Activated CD4-positive, alpha-beta T cell treated with anti-CD3 and anti-CD28 coated beads, Interleukin-2, amount 50 U/mL, for 16 hours (primary cell): ENCODE results near the gene FAM50A.
"Not testable (repeated sequence)": the region's sequence is repeated elsewhere in the genome, so short reads cannot be mapped to it uniquely, and the experiment has no call there.

Experiments
- DNase-seq: peaks from one replicate; pipeline ENCODE4 v3.0.0-alpha.2; 2020

Gene FAM50A

GRCh38 chrX:154443992-154444754 lies at the start of gene FAM50A:
Gene FAM50A (plus strand): TSS chrX:154444141. CDS start chrX:154444236, 95 bp downstream.
- peak; percentile 70 for DNase-seq

GRCh38 chrX:154396363-154396762 lies 47.6 kb upstream of the FAM50A start:
- not testable (repeated sequence) for DNase-seq

- DNase-seq = peak; percentile 78
Observed at GRCh38 chrX:154396973-154397887, 46.7 kb upstream of the FAM50A start.

GRCh38 chrX:154397888-154398667 lies 45.9 kb upstream of the FAM50A start, which contains the start of gene RPL10:
Gene RPL10 (plus strand): TSS chrX:154398377. CDS start chrX:154398520, 143 bp downstream.
- peak; percentile 95 for DNase-seq

- peak; percentile 82 for DNase-seq
Observed at GRCh38 chrX:154398668-154399526, 45.0 kb upstream of the FAM50A start.

GRCh38 chrX:154399527-154400368 lies 44.2 kb upstream of the FAM50A start:
- peak; percentile 30 for DNase-seq

- DNase-seq = not testable (repeated sequence)
Observed at GRCh38 chrX:154400369-154400817, 43.5 kb upstream of the FAM50A start.

- peak; percentile 44 for DNase-seq
Observed at GRCh38 chrX:154401045-154401799, 42.7 kb upstream of the FAM50A start.

GRCh38 chrX:154401918-154402621 lies 41.9 kb upstream of the FAM50A start:
- DNase-seq = peak; percentile 25

- DNase-seq = no peak
Observed at GRCh38 chrX:154402622-154403127, 41.3 kb upstream of the FAM50A start.

- no peak for DNase-seq
Observed at GRCh38 chrX:154403192-154403591, 40.7 kb upstream of the FAM50A start.

GRCh38 chrX:154403858-154404257 lies 40.1 kb upstream of the FAM50A start:
- no peak for DNase-seq

- DNase-seq = no peak
Observed at GRCh38 chrX:154404625-154405192, 39.2 kb upstream of the FAM50A start.

- DNase-seq = no peak
Observed at GRCh38 chrX:154408659-154409221, 35.2 kb upstream of the FAM50A start.

- peak; percentile 34 for DNase-seq
Observed at GRCh38 chrX:154409222-154409871, 34.6 kb upstream of the FAM50A start, which contains the start of gene DNASE1L1. Gene DNASE1L1 (minus strand): TSS chrX:154409254. CDS start chrX:154405568, 3,686 bp downstream.

GRCh38 chrX:154411981-154412340 lies 32.0 kb upstream of the FAM50A start:
- DNase-seq = peak; percentile 66

GRCh38 chrX:154412468-154412867 lies 31.5 kb upstream of the FAM50A start:
- peak; percentile 58 for DNase-seq

- DNase-seq = no peak
Observed at GRCh38 chrX:154413142-154413541, 30.8 kb upstream of the FAM50A start.
